ENCODE results near the gene CHST15. TPM values are rescaled to one million over a fixed set of nuclear protein-coding genes. Genes with fewer than 3 reads are reported as not detected.

Gene CHST15
- total RNA-seq, 1 donor from 2014 or later: 11.1 TPM

DNA sequence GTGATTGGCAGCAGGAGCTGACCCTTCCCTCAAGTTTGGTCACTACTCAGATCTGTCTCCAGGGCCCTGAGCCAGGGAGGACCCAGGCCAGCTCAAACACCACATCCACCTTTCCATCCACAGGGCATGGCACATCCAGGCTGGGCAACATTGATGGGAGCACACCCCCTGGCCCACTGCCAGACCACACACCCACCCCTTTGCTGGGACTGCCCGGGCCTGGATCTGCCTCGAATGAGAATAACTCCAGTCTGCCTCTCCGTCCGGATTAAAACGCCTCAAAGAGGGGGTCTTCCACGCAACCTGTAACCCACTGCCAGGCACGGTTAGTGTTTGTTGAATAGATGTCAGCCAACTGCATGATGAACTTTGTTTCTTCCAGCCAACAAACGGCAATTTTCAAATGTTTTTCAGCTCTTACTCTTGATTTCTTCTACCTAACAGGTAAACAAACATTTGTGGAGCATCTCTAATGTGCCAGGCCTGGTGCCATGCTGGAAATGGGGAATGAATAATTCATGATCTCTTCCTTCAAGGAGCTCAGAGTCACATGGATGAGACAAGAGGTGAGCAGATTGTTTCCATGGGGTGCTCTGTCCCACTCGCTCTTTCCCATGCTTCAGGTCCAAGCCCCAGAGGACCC, 41.0 kb upstream of the CHST15 start:
- TF ChIP-seq CTCF (IDR thresholded peaks at IDR 0.05; ENCODE audit: insufficient read depth, low read length, severe bottlenecking): no peak
- H3K36me3 ChIP-seq (ENCODE audit: control insufficient read depth, insufficient read depth, low read length): no peaks in the 10 kb centered on the region
- DNase-seq (ENCODE audit: low read depth) (no peak), FAIRE-seq (no peak)
- H3K4me3 ChIP-seq (ENCODE audit: low read depth, low read length): no peak overlapping the region
- H3K27me3 ChIP-seq (ENCODE audit: control insufficient read depth, insufficient read depth, low read length): no peaks in the 10 kb centered on the region

DNA sequence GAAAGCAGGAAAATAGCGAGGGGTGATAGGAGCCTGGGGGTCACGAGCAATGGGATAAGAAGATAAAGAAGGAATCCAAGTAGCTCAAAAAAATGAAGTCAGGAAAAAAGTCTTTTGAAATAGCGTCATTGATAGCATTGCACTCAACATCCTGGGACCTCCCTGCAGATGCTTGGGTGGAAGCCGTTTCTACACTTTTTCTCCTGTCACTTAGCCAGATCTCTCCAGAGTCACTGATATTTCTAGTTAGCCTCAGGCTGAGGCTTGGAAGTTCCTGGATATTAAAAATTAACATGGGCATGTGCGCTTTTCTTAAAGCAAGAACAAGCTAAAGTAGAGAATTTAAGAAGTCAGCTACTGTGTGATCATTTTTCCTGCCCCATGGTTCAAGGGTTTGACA, 39.5 kb upstream of the CHST15 start:
- Histone ChIP-seq H3K4me3 (ENCODE audit: low read depth, low read length) (no peak overlapping the region), H3K36me3 (ENCODE audit: control insufficient read depth, insufficient read depth, low read length) (no peaks in the 10 kb centered on the region), H3K27me3 (ENCODE audit: control insufficient read depth, insufficient read depth, low read length) (no peaks in the 10 kb centered on the region)
- FAIRE-seq: no peak
- DNase-seq (ENCODE audit: low read depth): no peak
- no peak for TF ChIP-seq CTCF (IDR thresholded peaks at IDR 0.05; ENCODE audit: insufficient read depth, low read length, severe bottlenecking)

- Histone ChIP-seq H3K36me3 (ENCODE audit: control insufficient read depth, insufficient read depth, low read length) (no peaks in the 10 kb centered on the region), H3K4me3 (ENCODE audit: low read depth, low read length) (no peak overlapping the region), H3K27me3 (ENCODE audit: control insufficient read depth, insufficient read depth, low read length) (no peaks in the 10 kb centered on the region)
- DNase-seq (ENCODE audit: low read depth) (no peak), FAIRE-seq (no peak)
- TF ChIP-seq CTCF (IDR thresholded peaks at IDR 0.05; ENCODE audit: insufficient read depth, low read length, severe bottlenecking): no peak
Measured at GRCh38 chr10:124132306-124132705, 38.9 kb upstream of the CHST15 start.

DNA sequence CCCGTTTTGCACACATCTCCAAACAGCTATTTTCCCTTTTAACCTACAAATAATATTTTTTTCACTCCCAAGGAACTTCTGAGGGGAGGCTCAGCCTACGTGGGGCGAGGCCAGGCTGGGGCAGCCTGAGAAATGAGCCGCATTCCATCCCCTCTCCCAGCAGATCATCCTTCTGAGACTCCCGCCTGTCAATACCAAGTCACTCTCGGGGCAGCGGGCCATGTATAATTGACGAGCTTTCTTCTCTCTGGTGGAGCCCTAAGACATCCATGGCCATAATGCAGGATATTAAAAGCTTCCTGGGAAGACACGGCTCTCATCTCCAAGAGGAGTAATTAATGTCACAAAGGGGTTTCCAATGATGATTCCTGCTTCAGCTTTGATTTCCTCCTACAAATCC, 37.8 kb upstream of the CHST15 start:
- H3K36me3 ChIP-seq (ENCODE audit: control insufficient read depth, insufficient read depth, low read length): no peaks in the 10 kb centered on the region
- no peak overlapping the region for H3K4me3 ChIP-seq (ENCODE audit: low read depth, low read length)
- no peaks in the 10 kb centered on the region for H3K27me3 ChIP-seq (ENCODE audit: control insufficient read depth, insufficient read depth, low read length)
- no peak for TF ChIP-seq CTCF (IDR thresholded peaks at IDR 0.05; ENCODE audit: insufficient read depth, low read length, severe bottlenecking)
- DNase-seq (ENCODE audit: low read depth) (no peak), FAIRE-seq (no peak)

DNA sequence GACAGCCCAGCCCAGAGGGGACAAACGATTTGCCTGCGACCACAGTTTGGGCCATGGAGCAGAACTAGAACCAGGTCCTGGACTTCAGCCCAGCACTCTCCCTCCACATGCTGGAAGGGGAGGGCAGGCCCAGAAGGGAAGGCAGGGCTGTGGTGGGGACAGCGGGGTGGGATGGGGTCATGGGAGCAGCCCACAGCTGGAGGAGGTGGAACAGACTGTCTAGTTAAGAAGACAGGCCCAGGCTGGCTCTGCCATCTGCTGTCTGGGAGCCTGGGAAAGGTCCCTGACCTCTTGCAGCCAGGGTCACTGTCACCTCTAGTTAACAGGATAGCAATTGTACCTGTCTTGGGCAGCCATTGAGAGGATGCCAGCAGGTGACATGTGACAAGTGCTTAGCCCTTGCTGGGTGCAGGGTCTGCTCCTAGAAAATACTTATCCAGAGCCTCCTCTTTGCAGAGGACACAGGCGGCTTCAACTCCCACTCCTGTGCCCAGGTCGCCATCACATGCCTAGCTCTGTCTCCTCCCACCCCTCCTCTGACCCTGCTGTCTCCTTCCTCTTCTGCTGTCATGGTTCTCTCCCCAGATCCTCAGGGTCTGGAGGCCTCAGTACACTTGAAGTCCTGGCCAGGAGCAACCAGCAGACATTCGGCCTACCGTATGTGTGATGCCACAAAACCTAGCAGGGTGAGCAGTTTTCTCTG, 37.0 kb upstream of the CHST15 start:
- Histone ChIP-seq H3K36me3 (ENCODE audit: control insufficient read depth, insufficient read depth, low read length) (no peaks in the 10 kb centered on the region), H3K27me3 (ENCODE audit: control insufficient read depth, insufficient read depth, low read length) (no peaks in the 10 kb centered on the region), H3K4me3 (ENCODE audit: low read depth, low read length) (no peak overlapping the region)
- TF ChIP-seq CTCF (IDR thresholded peaks at IDR 0.05; ENCODE audit: insufficient read depth, low read length, severe bottlenecking): no peak
- no peak for FAIRE-seq
- no peak for DNase-seq (ENCODE audit: low read depth)
